Fibroblast of lung (primary cell): ENCODE measurements around the gene RGS14. TPM values are rescaled to one million over a fixed set of nuclear protein-coding genes. Genes with fewer than 3 reads are reported as not detected.

Source experiments
- DNase-seq, 2 donors: peaks; one replicate each; pipeline versions ENCODE4 v3.0.0 to v3.0.0-alpha.2; 2010; ENCODE audit warnings: low read depth in 2 of 2
- H2AFZ ChIP-seq: 2 replicates; pipeline ENCODE4 v1.5.1; 2012; ENCODE audit warnings: low read length, control low read depth, inconsistent platforms
- H3K27ac ChIP-seq: 2 replicates; pipeline ENCODE4 v1.5.1; 2011; ENCODE audit warnings: low read length, control low read depth; ENCODE audit not compliant: insufficient read depth
- H3K27me3 ChIP-seq: 2 replicates; pipeline ENCODE4 v1.5.1; 2011; ENCODE audit warnings: mild to moderate bottlenecking, low read length; ENCODE audit not compliant: control insufficient read depth, insufficient read depth
- H3K36me3 ChIP-seq: 2 replicates; pipeline ENCODE4 v1.5.1; 2011; ENCODE audit warnings: low read length; ENCODE audit not compliant: control insufficient read depth, insufficient read depth
- H3K4me1 ChIP-seq: 2 replicates; pipeline ENCODE4 v1.5.1; 2011; ENCODE audit warnings: low read length; ENCODE audit not compliant: control insufficient read depth, insufficient read depth; ENCODE audit errors: extremely low read depth
- H3K4me2 ChIP-seq: 2 replicates; pipeline ENCODE4 v1.5.1; 2011; ENCODE audit warnings: low read length, control low read depth; ENCODE audit not compliant: insufficient read depth; ENCODE audit errors: extremely low read depth
- H3K4me3 ChIP-seq, 4 experiments: fragments of 200-600 bp in 1 of 4; sonication (generic) in 1 of 4; replicated peaks in 1 of 4; 2 replicates each; pipeline ENCODE4 v1.5.1; 2011 to 2016; ENCODE audit warnings: low read length in 4 of 4, low read depth in 3 of 4, mild to moderate bottlenecking in 3 of 4, control low read depth in 2 of 4, inconsistent platforms in 1 of 4, mixed read lengths in 1 of 4; ENCODE audit not compliant: insufficient read depth in 1 of 4; ENCODE audit errors: control extremely low read depth in 1 of 4
- H3K79me2 ChIP-seq: 2 replicates; pipeline ENCODE4 v1.5.1; 2012; ENCODE audit warnings: mild to moderate bottlenecking, low read length, inconsistent platforms; ENCODE audit not compliant: control insufficient read depth, insufficient read depth
- H3K9ac ChIP-seq: 2 replicates; pipeline ENCODE4 v1.5.1; 2011; ENCODE audit warnings: mild to moderate bottlenecking, low read length, control low read depth; ENCODE audit not compliant: insufficient read depth
- H3K9me3 ChIP-seq: 2 replicates; pipeline ENCODE4 v1.5.1; 2012; ENCODE audit warnings: low read depth, low read length; ENCODE audit not compliant: control insufficient read depth, insufficient read depth
- H4K20me1 ChIP-seq: 2 replicates; pipeline ENCODE4 v1.5.1; 2011; ENCODE audit warnings: low read length; ENCODE audit not compliant: control insufficient read depth, insufficient read depth; ENCODE audit errors: extremely low read depth
- EZH2 ChIP-seq: IDR thresholded peaks from 2 replicates; pipeline ENCODE4 v1.5.1; 2012; ENCODE audit warnings: low read length, control low read depth, mild to moderate bottlenecking; ENCODE audit errors: missing control alignments
- polyA plus RNA-seq, 2 donors: library from polyadenylated mRNA; depleted of rRNA in 1 of 2; stranded (reverse) in 1 of 2; unstranded in 1 of 2; fragments of >200 nt; gene quantifications; 2 replicates each; pipeline ENCODE4 v1.2.1, GENCODE V29; 2011 to 2012; ENCODE audit warnings: missing spikeins in 1 of 2
- total RNA-seq: library from RNA; depleted of rRNA; stranded (reverse); fragments of >200 nt; gene quantifications from 2 replicates; pipeline ENCODE4 v1.2.1, GENCODE V29; 2014
- TF ChIP-seq, protein P1 (sequence below), 2 donors: IDR thresholded peaks in 1 of 2; conservative IDR thresholded peaks in 1 of 2; 1 replicate in 1 of 2; 2 replicates in 1 of 2; pipeline ENCODE4 v1.5.1; 2011 to 2012; ENCODE audit warnings: low read length in 2 of 2, control low read depth in 1 of 2, inconsistent platforms in 1 of 2, low read depth in 1 of 2, mild to moderate bottlenecking in 1 of 2

Gene RGS14
- total and polyA plus RNA-seq, 2 donors (not counting 1 experiment from before 2014, with no cell fraction given), result 2.5 to 4.1 TPM

DNA sequence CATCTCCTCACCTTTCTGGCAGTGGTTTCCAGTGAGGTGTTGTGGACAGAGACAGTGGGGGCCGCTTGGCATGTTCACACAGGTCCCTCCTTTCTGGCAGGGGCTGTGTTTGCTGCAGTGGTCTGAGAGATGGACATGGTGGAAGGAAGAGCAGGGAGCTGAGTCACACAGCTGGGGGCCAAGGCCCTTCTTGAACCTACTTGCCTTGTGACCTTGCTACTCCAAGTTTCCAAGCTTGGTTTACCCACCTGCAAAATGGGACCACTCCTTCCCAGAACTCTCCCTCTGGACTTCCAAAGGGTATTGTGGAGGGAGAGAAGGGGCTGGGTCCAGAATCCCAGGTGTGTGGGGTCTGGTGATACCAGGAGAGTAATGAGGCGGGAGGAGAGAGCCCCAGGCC lies 47.6 kb downstream of the RGS14 start:
- H3K79me2 ChIP-seq, result no peaks in the 10 kb centered on the region
- no peaks in the 10 kb centered on the region for H3K36me3 ChIP-seq
- DNase-seq, result no peak
- H3K4me3 ChIP-seq, result no peak overlapping the region
- TF ChIP-seq EZH2, result no peak
- TF ChIP-seq, protein P1, sequence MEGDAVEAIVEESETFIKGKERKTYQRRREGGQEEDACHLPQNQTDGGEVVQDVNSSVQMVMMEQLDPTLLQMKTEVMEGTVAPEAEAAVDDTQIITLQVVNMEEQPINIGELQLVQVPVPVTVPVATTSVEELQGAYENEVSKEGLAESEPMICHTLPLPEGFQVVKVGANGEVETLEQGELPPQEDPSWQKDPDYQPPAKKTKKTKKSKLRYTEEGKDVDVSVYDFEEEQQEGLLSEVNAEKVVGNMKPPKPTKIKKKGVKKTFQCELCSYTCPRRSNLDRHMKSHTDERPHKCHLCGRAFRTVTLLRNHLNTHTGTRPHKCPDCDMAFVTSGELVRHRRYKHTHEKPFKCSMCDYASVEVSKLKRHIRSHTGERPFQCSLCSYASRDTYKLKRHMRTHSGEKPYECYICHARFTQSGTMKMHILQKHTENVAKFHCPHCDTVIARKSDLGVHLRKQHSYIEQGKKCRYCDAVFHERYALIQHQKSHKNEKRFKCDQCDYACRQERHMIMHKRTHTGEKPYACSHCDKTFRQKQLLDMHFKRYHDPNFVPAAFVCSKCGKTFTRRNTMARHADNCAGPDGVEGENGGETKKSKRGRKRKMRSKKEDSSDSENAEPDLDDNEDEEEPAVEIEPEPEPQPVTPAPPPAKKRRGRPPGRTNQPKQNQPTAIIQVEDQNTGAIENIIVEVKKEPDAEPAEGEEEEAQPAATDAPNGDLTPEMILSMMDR (conservative IDR thresholded peaks at IDR 0.05 in 1 of 2, IDR thresholded peaks at IDR 0.05 in 1 of 2; ENCODE audit: low read depth in 1 of 2, low read length in 2 of 2), result no peak
- H3K4me2 ChIP-seq, result no peak overlapping the region
- no peaks in the 10 kb centered on the region for H3K9me3 ChIP-seq
- no peak overlapping the region for H3K27ac ChIP-seq
- peaks cover 3% of the 10 kb centered on the region for H3K4me1 ChIP-seq
- H3K9ac ChIP-seq, result no peak overlapping the region
- H2AFZ ChIP-seq, result no peak overlapping the region
- H3K27me3 ChIP-seq, result peaks cover 39% of the 10 kb centered on the region
- H4K20me1 ChIP-seq, result no peaks in the 10 kb centered on the region

DNA sequence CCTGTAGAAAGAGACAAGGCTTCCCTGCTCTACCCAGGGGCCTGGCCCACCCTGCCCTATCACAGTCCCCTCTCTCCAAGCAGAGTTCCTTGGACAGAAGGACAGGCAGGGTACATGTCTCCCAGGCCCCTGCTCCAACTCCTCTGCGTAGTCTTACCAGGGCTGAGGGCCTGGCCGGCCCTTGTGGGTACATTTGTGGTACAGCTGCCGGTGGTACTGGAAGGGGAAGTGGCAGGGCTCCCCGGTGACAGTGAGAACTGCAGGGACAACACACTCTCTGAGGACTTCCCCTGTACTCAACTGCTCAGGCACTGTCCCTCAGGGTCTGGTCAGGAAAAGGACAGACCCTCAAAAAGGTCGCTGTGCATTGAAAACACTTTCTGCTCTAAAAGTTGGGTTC lies 48.1 kb downstream of the RGS14 start:
- Histone ChIP-seq H3K79me2 (no peaks in the 10 kb centered on the region), H2AFZ (no peak overlapping the region), H4K20me1 (no peaks in the 10 kb centered on the region), H3K27me3 (peaks cover 34% of the 10 kb centered on the region), H3K4me1 (peaks cover 3% of the 10 kb centered on the region), H3K9me3 (no peaks in the 10 kb centered on the region), H3K4me3 (no peak overlapping the region), H3K27ac (no peak overlapping the region), H3K4me2 (no peak overlapping the region), H3K36me3 (no peaks in the 10 kb centered on the region), H3K9ac (no peak overlapping the region)
- no peak for TF ChIP-seq EZH2
- TF ChIP-seq, protein P1 (conservative IDR thresholded peaks at IDR 0.05 in 1 of 2, IDR thresholded peaks at IDR 0.05 in 1 of 2; ENCODE audit: low read depth in 1 of 2, low read length in 2 of 2), result no peak
- no peak for DNase-seq

DNA sequence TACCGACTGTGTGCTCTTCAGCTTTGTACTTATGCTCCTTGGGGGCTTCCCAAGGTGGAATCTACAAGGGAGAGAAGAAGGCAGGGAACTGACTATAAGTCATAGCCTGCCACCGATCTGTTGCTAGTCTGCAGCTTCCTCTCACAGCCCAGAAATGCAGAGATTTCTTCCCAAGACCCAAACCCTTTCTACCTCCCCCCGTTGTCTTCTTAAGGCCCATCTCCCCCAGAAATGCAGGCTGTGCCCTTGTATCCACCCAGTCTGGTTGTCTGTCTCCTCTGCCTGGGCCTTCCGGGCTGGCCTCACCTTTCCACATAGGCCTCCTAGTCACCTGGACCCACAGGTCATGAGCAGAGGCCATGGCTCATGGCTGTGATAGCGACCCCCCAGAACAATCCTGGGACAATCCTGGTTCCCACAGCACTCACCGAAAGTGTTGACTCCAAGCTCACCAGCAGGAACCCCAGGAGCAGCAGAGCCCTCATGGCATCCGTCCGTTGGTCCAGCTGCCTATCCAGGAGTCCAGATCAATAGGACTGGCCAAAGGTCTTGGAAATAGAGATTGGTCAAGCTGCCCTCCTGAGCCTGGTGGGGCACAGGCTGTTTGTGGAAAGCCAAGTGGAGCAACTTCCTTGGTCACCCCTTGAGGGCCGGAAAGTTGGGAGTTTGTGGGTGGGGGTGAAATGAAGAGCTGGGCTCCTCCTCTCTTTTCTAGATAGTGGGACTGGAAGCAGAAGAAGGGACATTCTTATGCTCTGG lies 51.5 kb downstream of the RGS14 start, which contains the start of gene F12:
Gene F12, minus strand, starts transcription at position 522 of the 759 bp plus-strand sequence. Its CDS starts 37 bp downstream, at position 485.
- H3K4me1 ChIP-seq, result no peaks in the 10 kb centered on the region
- TF ChIP-seq, protein P1 (conservative IDR thresholded peaks at IDR 0.05 in 1 of 2, IDR thresholded peaks at IDR 0.05 in 1 of 2; ENCODE audit: low read depth in 1 of 2, low read length in 2 of 2), result no peak
- no peak for TF ChIP-seq EZH2
- no peak for DNase-seq

More for the DNA sequence above, 51.5 kb downstream of the RGS14 start, which contains the start of gene F12:
- Histone ChIP-seq H3K79me2 (no peaks in the 10 kb centered on the region), H3K4me2 (no peak within 1 kb of the TSS), H3K9me3 (no peaks in the 10 kb centered on the region), H3K9ac (no peak within 1 kb of the TSS), H3K36me3 (no peaks in the 10 kb centered on the region), H3K27me3 (peaks cover 12% of the 10 kb centered on the region), H4K20me1 (no peaks in the 10 kb centered on the region), H2AFZ (no peak within 1 kb of the TSS), H3K4me3 (no peak within 1 kb of the TSS), H3K27ac (no peak within 1 kb of the TSS)
